HUES48 (cell line): ENCODE measurements around the gene CTNNBL1.
A peak's percentile ranks its signal among the peaks of the same experiment; 100 is the strongest.
"Not testable (repeated sequence)": the region's sequence is repeated elsewhere in the genome, so short reads cannot be mapped to it uniquely, and the experiment has no call there.

Experiments used
- H3K27ac ChIP-seq: one replicate; pipeline ENCODE4 v1.7.0; 2013; ENCODE audit warnings: low read depth, low read length, inconsistent platforms
- H3K27me3 ChIP-seq: 2 replicates; pipeline ENCODE4 v1.6.1; 2013; ENCODE audit warnings: mild to moderate bottlenecking, low read length; ENCODE audit not compliant: control insufficient read depth, insufficient read depth
- H3K36me3 ChIP-seq: 2 replicates; pipeline ENCODE4 v1.6.1; 2013; ENCODE audit warnings: low read length; ENCODE audit not compliant: control insufficient read depth, insufficient read depth
- H3K4me1 ChIP-seq: 2 replicates; pipeline ENCODE4 v1.6.1; 2013; ENCODE audit warnings: mild to moderate bottlenecking, low read length; ENCODE audit not compliant: control insufficient read depth, insufficient read depth
- H3K4me3 ChIP-seq: 2 replicates; pipeline ENCODE4 v1.5.1; 2013; ENCODE audit warnings: mild to moderate bottlenecking, low read depth, low read length
- H3K9ac ChIP-seq: 2 replicates; pipeline ENCODE4 v1.6.1; 2013; ENCODE audit warnings: mild to moderate bottlenecking, low read depth, low read length, moderate library complexity
- H3K9me3 ChIP-seq: 2 replicates; pipeline ENCODE4 v1.6.1; 2013; ENCODE audit warnings: low read length; ENCODE audit not compliant: control insufficient read depth, insufficient read depth

Gene CTNNBL1

GRCh38 chr20:37693242-37693634 lies 592 bp upstream of the CTNNBL1 start:
- Histone ChIP-seq H3K27me3 (no peaks in the 10 kb centered on the region), H3K4me1 (no peaks in the 10 kb centered on the region), H3K4me3 (peak overlapping the region; percentile 70), H3K9me3 (no peaks in the 10 kb centered on the region), H3K27ac (no peak overlapping the region), H3K9ac (no peak overlapping the region), H3K36me3 (no peaks in the 10 kb centered on the region)

GRCh38 chr20:37695684-37696342 lies 2.0 kb downstream of the CTNNBL1 start:
- H3K36me3 ChIP-seq, result no peaks in the 10 kb centered on the region
- H3K4me3 ChIP-seq, result no peak overlapping the region
- no peaks in the 10 kb centered on the region for H3K27me3 ChIP-seq
- H3K4me1 ChIP-seq, result no peaks in the 10 kb centered on the region
- no peak overlapping the region for H3K27ac ChIP-seq
- no peak overlapping the region for H3K9ac ChIP-seq
- H3K9me3 ChIP-seq, result no peaks in the 10 kb centered on the region

- Histone ChIP-seq H3K27me3 (no peaks in the 10 kb centered on the region), H3K9ac (no peak overlapping the region), H3K36me3 (no peaks in the 10 kb centered on the region), H3K4me3 (no peak overlapping the region), H3K4me1 (no peaks in the 10 kb centered on the region), H3K27ac (no peak overlapping the region), H3K9me3 (no peaks in the 10 kb centered on the region)
Measured at GRCh38 chr20:37697314-37697713, 3.5 kb downstream of the CTNNBL1 start.

- H3K4me3 ChIP-seq, result no peak overlapping the region
- no peaks in the 10 kb centered on the region for H3K27me3 ChIP-seq
- no peaks in the 10 kb centered on the region for H3K9me3 ChIP-seq
- H3K36me3 ChIP-seq, result no peaks in the 10 kb centered on the region
- no peak overlapping the region for H3K27ac ChIP-seq
- H3K9ac ChIP-seq, result no peak overlapping the region
- H3K4me1 ChIP-seq, result no peaks in the 10 kb centered on the region
Measured at GRCh38 chr20:37699202-37699601, 5.4 kb downstream of the CTNNBL1 start.

GRCh38 chr20:37700301-37700700 lies 6.5 kb downstream of the CTNNBL1 start:
- Histone ChIP-seq H3K9me3 (no peaks in the 10 kb centered on the region), H3K27ac (no peak overlapping the region), H3K4me1 (no peaks in the 10 kb centered on the region)

GRCh38 chr20:37701676-37702075 lies 7.8 kb downstream of the CTNNBL1 start:
- not testable (repeated sequence) for H3K27me3 ChIP-seq, H3K36me3 ChIP-seq, H3K9ac ChIP-seq, H3K4me3 ChIP-seq, H3K4me1 ChIP-seq, H3K9me3 ChIP-seq, H3K27ac ChIP-seq

More at GRCh38 chr20:37700301-37700700, 6.5 kb downstream of the CTNNBL1 start:
- no peak overlapping the region for H3K4me3 ChIP-seq
- no peaks in the 10 kb centered on the region for H3K27me3 ChIP-seq
- H3K36me3 ChIP-seq, result no peaks in the 10 kb centered on the region
- no peak overlapping the region for H3K9ac ChIP-seq

- Histone ChIP-seq H3K4me3 (no peak overlapping the region), H3K9me3 (no peaks in the 10 kb centered on the region), H3K9ac (no peak overlapping the region), H3K27ac (no peak overlapping the region), H3K27me3 (no peaks in the 10 kb centered on the region), H3K36me3 (no peaks in the 10 kb centered on the region), H3K4me1 (no peaks in the 10 kb centered on the region)
Measured at GRCh38 chr20:37702403-37703034, 8.7 kb downstream of the CTNNBL1 start.

- no peak overlapping the region for H3K9ac ChIP-seq
- no peaks in the 10 kb centered on the region for H3K9me3 ChIP-seq
- no peaks in the 10 kb centered on the region for H3K4me1 ChIP-seq
- no peak overlapping the region for H3K4me3 ChIP-seq
- no peaks in the 10 kb centered on the region for H3K36me3 ChIP-seq
- H3K27me3 ChIP-seq, result no peaks in the 10 kb centered on the region
- no peak overlapping the region for H3K27ac ChIP-seq
Measured at GRCh38 chr20:37703035-37703845, 9.4 kb downstream of the CTNNBL1 start.

- Histone ChIP-seq H3K4me1 (no peaks in the 10 kb centered on the region), H3K36me3 (no peaks in the 10 kb centered on the region), H3K27ac (no peak overlapping the region), H3K4me3 (no peak overlapping the region), H3K9ac (no peak overlapping the region), H3K9me3 (no peaks in the 10 kb centered on the region), H3K27me3 (no peaks in the 10 kb centered on the region)
Measured at GRCh38 chr20:37704955-37705354, 11.1 kb downstream of the CTNNBL1 start.

GRCh38 chr20:37706298-37706697 lies 12.5 kb downstream of the CTNNBL1 start:
- Histone ChIP-seq H3K27ac (no peak overlapping the region), H3K4me1 (no peaks in the 10 kb centered on the region), H3K9ac (no peak overlapping the region), H3K36me3 (no peaks in the 10 kb centered on the region), H3K4me3 (no peak overlapping the region), H3K9me3 (no peaks in the 10 kb centered on the region), H3K27me3 (no peaks in the 10 kb centered on the region)

- no peak overlapping the region for H3K27ac ChIP-seq
- no peaks in the 10 kb centered on the region for H3K4me1 ChIP-seq
- H3K9ac ChIP-seq, result no peak overlapping the region
- no peaks in the 10 kb centered on the region for H3K9me3 ChIP-seq
- no peak overlapping the region for H3K4me3 ChIP-seq
- H3K27me3 ChIP-seq, result no peaks in the 10 kb centered on the region
- H3K36me3 ChIP-seq, result no peaks in the 10 kb centered on the region
Measured at GRCh38 chr20:37711001-37711400, 17.2 kb downstream of the CTNNBL1 start.
